ENCODE measurements around the gene FAM193B. TPM values are rescaled to one million over a fixed set of nuclear protein-coding genes. Genes with fewer than 3 reads are reported as not detected.
A peak's percentile ranks its signal among the peaks of the same experiment; 100 is the strongest.

The FAM193B gene
- total and polyA plus RNA-seq, 9 of the 15 experiments (the other 6 are each of a cell fraction or from before 2014, with no cell fraction given): 4.4 to 76.4 (median 37.3) TPM

DNA sequence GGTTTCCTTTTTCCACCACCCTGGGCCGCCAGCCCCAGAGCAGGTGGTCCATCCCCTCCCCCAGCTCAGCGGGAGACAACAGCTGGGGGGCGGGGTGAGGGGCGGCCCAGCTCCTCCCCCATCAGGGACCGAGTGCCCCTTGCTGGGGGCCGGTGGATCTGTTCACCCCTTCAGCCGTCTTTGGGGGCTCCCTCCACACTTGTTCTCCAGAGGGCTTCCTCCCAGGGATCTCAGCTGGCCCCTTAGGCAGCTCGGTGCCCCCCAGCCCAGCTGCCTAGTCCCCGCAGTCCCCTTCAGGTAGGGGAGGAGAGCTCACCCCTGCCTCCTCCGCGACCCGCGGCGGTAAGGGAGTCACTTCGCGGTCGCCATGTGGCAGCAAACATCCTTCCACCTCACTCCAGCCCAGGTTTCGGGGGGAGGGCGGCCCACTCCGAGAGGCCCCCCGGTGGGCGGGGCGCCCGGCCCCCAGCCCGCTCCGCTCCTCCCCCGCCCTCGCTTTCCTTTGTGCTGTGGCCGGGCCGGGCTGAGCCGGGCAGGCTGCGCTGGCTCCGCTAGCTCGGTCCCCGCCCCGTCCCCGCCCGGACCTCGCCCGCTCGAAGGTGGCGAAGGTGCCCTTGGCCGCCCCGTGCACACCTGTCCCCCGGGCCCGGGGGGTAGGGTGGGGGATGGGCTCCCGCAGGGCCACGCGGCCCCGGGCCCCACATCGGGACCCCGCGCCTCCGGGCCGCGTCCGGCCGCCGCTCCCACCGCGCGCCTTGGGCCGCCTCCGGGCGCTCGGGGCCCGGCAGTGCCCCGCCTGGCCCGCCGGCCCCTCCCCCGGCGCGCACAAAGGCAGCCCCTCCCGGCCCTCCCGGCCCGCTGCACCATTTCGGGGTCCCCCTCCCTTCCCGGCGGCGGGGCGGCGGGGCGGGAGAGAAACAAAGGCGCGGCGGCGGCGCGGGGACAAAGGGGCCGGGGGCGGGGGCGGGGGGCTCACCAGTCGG lies 81.6 kb downstream of the FAM193B start (continued):
- TF ChIP-seq SIN3A (IDR thresholded peaks at IDR 0.05; ENCODE audit: borderline replicate concordance in 2 of 2, control insufficient read depth in 1 of 2, low read depth in 2 of 2, low read length in 2 of 2): 0 out of 4 replicates have a peak, but pooled peaks have one; percentile 30 to 42
- no peak for TF ChIP-seq EZH2 (IDR thresholded peaks at IDR 0.05; ENCODE audit: borderline replicate concordance, low read depth, low read length)
- no peak for TF ChIP-seq MTA1 (IDR thresholded peaks at IDR 0.05; ENCODE audit: borderline replicate concordance)
- no peak for TF ChIP-seq THRAP3 (IDR thresholded peaks at IDR 0.05; ENCODE audit: borderline replicate concordance)
- peak; percentile 19; the same call in 1 of the 2 replicates for TF ChIP-seq DPF2 (IDR thresholded peaks at IDR 0.05)
- TF ChIP-seq PCBP2 (IDR thresholded peaks at IDR 0.05; ENCODE audit: low read depth, low read length, poor library complexity, severe bottlenecking): no peak
- TF ChIP-seq POLR3G (IDR thresholded peaks at IDR 0.05; ENCODE audit: extremely low read depth, insufficient read length, insufficient replicate concordance): no peak
- TF ChIP-seq, protein P1, sequence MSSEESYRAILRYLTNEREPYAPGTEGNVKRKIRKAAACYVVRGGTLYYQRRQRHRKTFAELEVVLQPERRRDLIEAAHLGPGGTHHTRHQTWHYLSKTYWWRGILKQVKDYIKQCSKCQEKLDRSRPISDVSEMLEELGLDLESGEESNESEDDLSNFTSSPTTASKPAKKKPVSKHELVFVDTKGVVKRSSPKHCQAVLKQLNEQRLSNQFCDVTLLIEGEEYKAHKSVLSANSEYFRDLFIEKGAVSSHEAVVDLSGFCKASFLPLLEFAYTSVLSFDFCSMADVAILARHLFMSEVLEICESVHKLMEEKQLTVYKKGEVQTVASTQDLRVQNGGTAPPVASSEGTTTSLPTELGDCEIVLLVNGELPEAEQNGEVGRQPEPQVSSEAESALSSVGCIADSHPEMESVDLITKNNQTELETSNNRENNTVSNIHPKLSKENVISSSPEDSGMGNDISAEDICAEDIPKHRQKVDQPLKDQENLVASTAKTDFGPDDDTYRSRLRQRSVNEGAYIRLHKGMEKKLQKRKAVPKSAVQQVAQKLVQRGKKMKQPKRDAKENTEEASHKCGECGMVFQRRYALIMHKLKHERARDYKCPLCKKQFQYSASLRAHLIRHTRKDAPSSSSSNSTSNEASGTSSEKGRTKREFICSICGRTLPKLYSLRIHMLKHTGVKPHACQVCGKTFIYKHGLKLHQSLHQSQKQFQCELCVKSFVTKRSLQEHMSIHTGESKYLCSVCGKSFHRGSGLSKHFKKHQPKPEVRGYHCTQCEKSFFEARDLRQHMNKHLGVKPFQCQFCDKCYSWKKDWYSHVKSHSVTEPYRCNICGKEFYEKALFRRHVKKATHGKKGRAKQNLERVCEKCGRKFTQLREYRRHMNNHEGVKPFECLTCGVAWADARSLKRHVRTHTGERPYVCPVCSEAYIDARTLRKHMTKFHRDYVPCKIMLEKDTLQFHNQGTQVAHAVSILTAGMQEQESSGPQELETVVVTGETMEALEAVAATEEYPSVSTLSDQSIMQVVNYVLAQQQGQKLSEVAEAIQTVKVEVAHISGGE (CRISPR knock-in tag; IDR thresholded peaks at IDR 0.05): no peak
- TF ChIP-seq, protein P2, sequence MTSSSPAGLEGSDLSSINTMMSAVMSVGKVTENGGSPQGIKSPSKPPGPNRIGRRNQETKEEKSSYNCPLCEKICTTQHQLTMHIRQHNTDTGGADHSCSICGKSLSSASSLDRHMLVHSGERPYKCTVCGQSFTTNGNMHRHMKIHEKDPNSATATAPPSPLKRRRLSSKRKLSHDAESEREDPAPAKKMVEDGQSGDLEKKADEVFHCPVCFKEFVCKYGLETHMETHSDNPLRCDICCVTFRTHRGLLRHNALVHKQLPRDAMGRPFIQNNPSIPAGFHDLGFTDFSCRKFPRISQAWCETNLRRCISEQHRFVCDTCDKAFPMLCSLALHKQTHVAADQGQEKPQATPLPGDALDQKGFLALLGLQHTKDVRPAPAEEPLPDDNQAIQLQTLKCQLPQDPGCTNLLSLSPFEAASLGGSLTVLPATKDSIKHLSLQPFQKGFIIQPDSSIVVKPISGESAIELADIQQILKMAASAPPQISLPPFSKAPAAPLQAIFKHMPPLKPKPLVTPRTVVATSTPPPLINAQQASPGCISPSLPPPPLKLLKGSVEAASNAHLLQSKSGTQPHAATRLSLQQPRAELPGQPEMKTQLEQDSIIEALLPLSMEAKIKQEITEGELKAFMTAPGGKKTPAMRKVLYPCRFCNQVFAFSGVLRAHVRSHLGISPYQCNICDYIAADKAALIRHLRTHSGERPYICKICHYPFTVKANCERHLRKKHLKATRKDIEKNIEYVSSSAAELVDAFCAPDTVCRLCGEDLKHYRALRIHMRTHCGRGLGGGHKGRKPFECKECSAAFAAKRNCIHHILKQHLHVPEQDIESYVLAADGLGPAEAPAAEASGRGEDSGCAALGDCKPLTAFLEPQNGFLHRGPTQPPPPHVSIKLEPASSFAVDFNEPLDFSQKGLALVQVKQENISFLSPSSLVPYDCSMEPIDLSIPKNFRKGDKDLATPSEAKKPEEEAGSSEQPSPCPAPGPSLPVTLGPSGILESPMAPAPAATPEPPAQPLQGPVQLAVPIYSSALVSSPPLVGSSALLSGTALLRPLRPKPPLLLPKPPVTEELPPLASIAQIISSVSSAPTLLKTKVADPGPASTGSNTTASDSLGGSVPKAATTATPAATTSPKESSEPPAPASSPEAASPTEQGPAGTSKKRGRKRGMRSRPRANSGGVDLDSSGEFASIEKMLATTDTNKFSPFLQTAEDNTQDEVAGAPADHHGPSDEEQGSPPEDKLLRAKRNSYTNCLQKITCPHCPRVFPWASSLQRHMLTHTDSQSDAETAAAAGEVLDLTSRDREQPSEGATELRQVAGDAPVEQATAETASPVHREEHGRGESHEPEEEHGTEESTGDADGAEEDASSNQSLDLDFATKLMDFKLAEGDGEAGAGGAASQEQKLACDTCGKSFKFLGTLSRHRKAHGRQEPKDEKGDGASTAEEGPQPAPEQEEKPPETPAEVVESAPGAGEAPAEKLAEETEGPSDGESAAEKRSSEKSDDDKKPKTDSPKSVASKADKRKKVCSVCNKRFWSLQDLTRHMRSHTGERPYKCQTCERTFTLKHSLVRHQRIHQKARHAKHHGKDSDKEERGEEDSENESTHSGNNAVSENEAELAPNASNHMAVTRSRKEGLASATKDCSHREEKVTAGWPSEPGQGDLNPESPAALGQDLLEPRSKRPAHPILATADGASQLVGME (CRISPR knock-in tag; IDR thresholded peaks at IDR 0.05): no peak
- no peak for TF ChIP-seq ZNF699 (CRISPR knock-in tag; IDR thresholded peaks at IDR 0.05; ENCODE audit: insufficient replicate concordance)
- no peak for TF ChIP-seq ZNF589 (CRISPR knock-in tag; IDR thresholded peaks at IDR 0.05; ENCODE audit: low read depth)
- TF ChIP-seq YBX1 (IDR thresholded peaks at IDR 0.05): no peak
- TF ChIP-seq POLR2G (IDR thresholded peaks at IDR 0.05; ENCODE audit: low read depth, low read length): peak; percentile 78
- no peak for TF ChIP-seq IRF2 (CRISPR knock-in tag; IDR thresholded peaks at IDR 0.05)

Data from K562 (cell line).